H4 (cell line): ENCODE data around the gene UFC1. TPM values are rescaled to one million over a fixed set of nuclear protein-coding genes. Genes with fewer than 3 reads are reported as not detected.

Experiments
- DNase-seq: peaks from one replicate; pipeline ENCODE4 v3.0.0-alpha.2; 2015; ENCODE audit warnings: low spot score
- total RNA-seq: library from RNA; depleted of rRNA; stranded (reverse); fragments of >200 nt; shearing (Covaris generic); gene quantifications from 2 replicates; pipeline ENCODE4 v1.2.3, GENCODE V29; 2014

Gene UFC1
- total RNA-seq, 1 experiment from 2014 or later = 140 TPM

- no peak for DNase-seq
Observed at GRCh38 chr1:161171191-161171590, 17.4 kb downstream of the UFC1 start.

- DNase-seq = no peak
Observed at GRCh38 chr1:161171696-161172095, 17.9 kb downstream of the UFC1 start.

GRCh38 chr1:161172349-161172748 lies 18.6 kb downstream of the UFC1 start:
- DNase-seq = no peak

GRCh38 chr1:161172776-161173376 lies 19.1 kb downstream of the UFC1 start:
- no peak for DNase-seq

- DNase-seq = no peak
Observed at GRCh38 chr1:161173711-161174110, 19.9 kb downstream of the UFC1 start.

- no peak for DNase-seq
Observed at GRCh38 chr1:161174911-161175310, 21.1 kb downstream of the UFC1 start.

- DNase-seq = no peak
Observed at GRCh38 chr1:161175771-161176453, 22.1 kb downstream of the UFC1 start.

- DNase-seq = no peak
Observed at GRCh38 chr1:161176468-161177111, 22.8 kb downstream of the UFC1 start.

- DNase-seq = peak; percentile 56
Observed at GRCh38 chr1:161177112-161177935, 23.5 kb downstream of the UFC1 start, which contains the start of gene B4GALT3. TSS of gene B4GALT3 (minus strand) at chr1:161177507. CDS start at chr1:161176060, 1,447 bp downstream.

- no peak for DNase-seq
Observed at GRCh38 chr1:161177936-161178244, 24.1 kb downstream of the UFC1 start.

GRCh38 chr1:161179698-161180097 lies 25.9 kb downstream of the UFC1 start:
- no peak for DNase-seq

- DNase-seq = no peak
Observed at GRCh38 chr1:161180639-161181038, 26.9 kb downstream of the UFC1 start.

- DNase-seq = no peak
Observed at GRCh38 chr1:161182214-161182613, 28.4 kb downstream of the UFC1 start.

- peak; percentile 32 for DNase-seq
Observed at GRCh38 chr1:161185282-161185682, 31.5 kb downstream of the UFC1 start.

GRCh38 chr1:161185732-161186311 lies 32.0 kb downstream of the UFC1 start:
- no peak for DNase-seq

GRCh38 chr1:161187311-161187710 lies 33.5 kb downstream of the UFC1 start:
- no peak for DNase-seq

GRCh38 chr1:161188381-161188780 lies 34.6 kb downstream of the UFC1 start:
- no peak for DNase-seq

GRCh38 chr1:161189036-161189435 lies 35.3 kb downstream of the UFC1 start:
- no peak for DNase-seq

GRCh38 chr1:161190962-161191521 lies 37.3 kb downstream of the UFC1 start:
- DNase-seq = no peak

GRCh38 chr1:161191971-161192370 lies 38.2 kb downstream of the UFC1 start:
- no peak for DNase-seq
